Neuronal stem cell (in vitro differentiated cells): ENCODE results near the gene OR14J1.
"Not testable (repeated sequence)": the region's sequence is repeated elsewhere in the genome, so short reads cannot be mapped to it uniquely, and the experiment has no call there.

Experiments
- DNase-seq: peaks from one replicate; pipeline ENCODE4 v3.0.0-alpha.2; 2013; ENCODE audit warnings: low spot score
- H2AFZ ChIP-seq: one replicate; pipeline ENCODE4 v1.6.1; 2013; ENCODE audit warnings: mild to moderate bottlenecking, low read length, inconsistent platforms
- H2AK5ac ChIP-seq: 2 replicates; pipeline ENCODE4 v1.6.1; 2013; ENCODE audit warnings: low read depth, mild to moderate bottlenecking, inconsistent platforms, low read length, moderate library complexity, mixed read lengths
- H2BK120ac ChIP-seq: 2 replicates; pipeline ENCODE4 v1.6.1; 2013; ENCODE audit warnings: low read depth, mild to moderate bottlenecking, inconsistent platforms, low read length, moderate library complexity, mixed read lengths
- H2BK12ac ChIP-seq: one replicate; pipeline ENCODE4 v1.6.1; 2013; ENCODE audit warnings: low read length, inconsistent platforms
- H2BK15ac ChIP-seq: 2 replicates; pipeline ENCODE4 v1.6.1; 2013; ENCODE audit warnings: mild to moderate bottlenecking, low read length, inconsistent platforms, mixed read lengths
- H2BK5ac ChIP-seq: one replicate; pipeline ENCODE4 v1.6.1; 2013; ENCODE audit warnings: inconsistent platforms, mild to moderate bottlenecking, low read length, moderate library complexity
- H3K14ac ChIP-seq: one replicate; pipeline ENCODE4 v1.6.1; 2013; ENCODE audit warnings: low read length, inconsistent platforms
- H3K18ac ChIP-seq: 2 replicates; pipeline ENCODE4 v1.6.1; 2013; ENCODE audit warnings: low read length, inconsistent platforms
- H3K23ac ChIP-seq: 2 replicates; pipeline ENCODE4 v1.6.1; 2013; ENCODE audit warnings: low read depth, mild to moderate bottlenecking, mixed read lengths, low read length, inconsistent platforms; ENCODE audit not compliant: poor library complexity
- H3K27ac ChIP-seq: replicated peaks from 3 replicates; pipeline ENCODE4 v1.5.1; 2013; ENCODE audit warnings: low read length, inconsistent platforms
- H3K27me3 ChIP-seq, 3 experiments: 2 replicates each; pipeline ENCODE4 v1.6.1; 2013; ENCODE audit warnings: low read length in 3 of 3, mild to moderate bottlenecking in 2 of 3, inconsistent platforms in 1 of 3, low read depth in 1 of 3, mixed read lengths in 1 of 3, moderate library complexity in 1 of 3; ENCODE audit not compliant: control insufficient read depth in 3 of 3, insufficient read depth in 3 of 3
- H3K36me3 ChIP-seq, 2 donors: replicated peaks in 1 of 2; 2 replicates each; pipeline ENCODE4 v1.6.1; 2013; ENCODE audit warnings: low read length in 2 of 2; ENCODE audit not compliant: control insufficient read depth in 2 of 2, insufficient read depth in 2 of 2
- H3K4ac ChIP-seq: 2 replicates; pipeline ENCODE4 v1.6.1; 2013; ENCODE audit warnings: inconsistent platforms, mild to moderate bottlenecking, low read length, moderate library complexity
- H3K4me1 ChIP-seq, 2 donors: 1 replicate in 1 of 2; 2 replicates in 1 of 2; pipeline ENCODE4 v1.6.1; 2013; ENCODE audit warnings: low read length in 2 of 2, low read depth in 1 of 2; ENCODE audit not compliant: control insufficient read depth in 2 of 2, insufficient read depth in 1 of 2
- H3K4me2 ChIP-seq: one replicate; pipeline ENCODE4 v1.6.1; 2013; ENCODE audit warnings: mild to moderate bottlenecking, low read length, inconsistent platforms; ENCODE audit not compliant: insufficient read depth, poor library complexity, severe bottlenecking
- H3K4me3 ChIP-seq, 2 donors: 2 replicates each; pipeline ENCODE4 v1.5.1; 2013; ENCODE audit warnings: low read length in 2 of 2, mild to moderate bottlenecking in 2 of 2, inconsistent platforms in 1 of 2, moderate library complexity in 1 of 2
- H3K79me1 ChIP-seq: one replicate; pipeline ENCODE4 v1.6.1; 2013; ENCODE audit warnings: low read depth, mild to moderate bottlenecking, inconsistent platforms, low read length, moderate library complexity
- H3K9ac ChIP-seq: one replicate; pipeline ENCODE4 v1.6.1; 2013; ENCODE audit warnings: mild to moderate bottlenecking, low read depth, low read length, inconsistent platforms; ENCODE audit not compliant: poor library complexity
- H3K9me3 ChIP-seq, 2 donors: replicated peaks in 1 of 2; 2 replicates each; pipeline versions ENCODE3 to v1.6.1; 2013; ENCODE audit warnings: low read length in 2 of 2, mild to moderate bottlenecking in 2 of 2, inconsistent platforms in 1 of 2, low read depth in 1 of 2, mixed read lengths in 1 of 2, moderate library complexity in 1 of 2; ENCODE audit not compliant: control insufficient read depth in 2 of 2, insufficient read depth in 1 of 2
- H4K8ac ChIP-seq: one replicate; pipeline ENCODE4 v1.6.1; 2013; ENCODE audit warnings: low read depth, mild to moderate bottlenecking, inconsistent platforms, low read length, moderate library complexity
- H4K91ac ChIP-seq: one replicate; pipeline ENCODE4 v1.6.1; 2013; ENCODE audit warnings: low read length, low read depth, mild to moderate bottlenecking, inconsistent platforms; ENCODE audit not compliant: poor library complexity
- WGBS, 2 donors: extraction: QIAGEN DNeasy Blood & Tissue Kit; methylation state at CpG; one replicate each; pipeline ENCODE4 v1.1.7; 2013; ENCODE audit warnings: missing lambda C conversion rate in 2 of 2, mixed read lengths in 1 of 2; ENCODE audit not compliant: insufficient read length in 2 of 2, insufficient replicate concordance in 1 of 2; ENCODE audit errors: extremely low coverage in 2 of 2; 5-methylcytosine and 5-hydroxymethylcytosine counted together

The OR14J1 gene

DNA sequence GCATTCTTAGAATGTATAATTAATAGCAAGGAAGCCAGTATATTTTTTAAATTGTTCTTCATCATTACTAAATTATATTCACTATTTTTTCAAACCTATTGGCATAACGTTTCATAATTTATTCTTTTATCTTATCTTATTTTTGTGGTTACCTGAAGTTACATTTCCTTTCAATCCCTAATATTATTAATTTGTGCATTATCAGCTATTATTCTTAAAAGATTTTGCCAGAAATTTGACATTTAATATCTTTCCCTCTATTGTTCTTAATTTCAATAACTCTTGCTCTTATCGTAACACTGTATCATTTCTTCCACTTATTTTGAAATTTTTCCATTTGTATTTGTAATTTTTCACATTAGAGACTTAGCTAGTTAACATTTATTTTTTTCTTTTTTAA lies 18.4 kb downstream of the OR14J1 start:
- no peaks in the 10 kb centered on the region for H3K9me3 ChIP-seq
- no peak overlapping the region for H4K8ac ChIP-seq
- H2BK15ac ChIP-seq, result no peak overlapping the region
- no peak overlapping the region for H3K14ac ChIP-seq
- no peak overlapping the region for H3K4me3 ChIP-seq
- no peak for DNase-seq
- H2AK5ac ChIP-seq, result no peak overlapping the region
- H3K36me3 ChIP-seq, result no peaks in the 10 kb centered on the region
- H3K23ac ChIP-seq, result no peak overlapping the region
- H2BK5ac ChIP-seq, result no peak overlapping the region
- H3K4me2 ChIP-seq, result no peak overlapping the region
- no CpG with 5 or more reads among the region's 2 CpGs for WGBS, 2 donors
- no peak overlapping the region for H3K18ac ChIP-seq
- H2AFZ ChIP-seq, result no peak overlapping the region
- no peaks in the 10 kb centered on the region for H3K4me1 ChIP-seq
- H2BK120ac ChIP-seq, result no peak overlapping the region
- H4K91ac ChIP-seq, result no peak overlapping the region
- no peak overlapping the region for H3K9ac ChIP-seq
- H3K27ac ChIP-seq, result no peak overlapping the region
- H2BK12ac ChIP-seq, result no peak overlapping the region
- H3K27me3 ChIP-seq, result no peaks in the 10 kb centered on the region
- H3K4ac ChIP-seq, result no peak overlapping the region
- H3K79me1 ChIP-seq, result no peaks in the 10 kb centered on the region

DNA sequence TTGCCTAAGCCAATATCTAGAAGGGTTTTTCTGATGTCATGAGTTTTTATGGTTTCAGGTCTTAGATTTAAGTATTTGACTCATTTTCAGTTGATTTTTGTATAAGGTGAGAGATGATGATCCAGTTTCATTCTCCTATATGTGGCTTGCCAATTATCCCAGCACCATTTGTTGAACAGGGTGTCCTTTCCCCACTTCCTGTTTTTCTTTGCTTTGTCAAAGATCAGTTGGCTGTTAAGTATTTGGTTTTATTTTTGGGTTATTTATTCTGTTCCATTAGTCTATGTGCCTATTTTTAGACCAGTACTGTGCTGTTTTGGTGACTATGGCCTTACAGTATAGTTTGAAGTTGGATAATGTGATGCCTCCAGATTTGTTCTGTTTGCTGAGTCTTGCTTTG lies 21.8 kb downstream of the OR14J1 start:
- H3K4me2 ChIP-seq, H4K8ac ChIP-seq, H2BK120ac ChIP-seq, H3K23ac ChIP-seq, H2BK5ac ChIP-seq, H2AFZ ChIP-seq, H3K4me3 ChIP-seq, DNase-seq, H2BK15ac ChIP-seq, H2BK12ac ChIP-seq, H3K14ac ChIP-seq, H3K18ac ChIP-seq, H3K4ac ChIP-seq, H3K79me1 ChIP-seq, H2AK5ac ChIP-seq, H3K36me3 ChIP-seq, H3K27ac ChIP-seq, H4K91ac ChIP-seq, H3K4me1 ChIP-seq, H3K27me3 ChIP-seq, H3K9me3 ChIP-seq, H3K9ac ChIP-seq: not testable (repeated sequence)

DNA sequence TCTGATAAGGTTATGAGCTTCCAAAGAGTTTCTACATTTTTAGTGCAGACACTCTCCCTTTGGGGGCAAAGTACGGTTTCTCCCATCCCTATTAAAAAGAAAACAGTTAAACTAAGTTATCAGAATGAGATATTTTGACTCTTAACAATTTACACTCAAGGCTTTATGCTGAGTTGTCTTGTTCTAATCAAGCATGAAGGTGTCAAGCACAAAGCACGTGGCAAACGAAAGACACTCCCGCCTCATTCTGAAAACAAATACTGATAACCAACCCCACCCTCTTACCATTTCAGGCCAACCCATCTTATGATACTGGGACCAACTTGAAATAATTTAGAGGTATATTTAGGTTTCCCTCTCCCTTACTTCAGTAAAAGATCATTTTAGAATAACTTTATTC lies 24.3 kb downstream of the OR14J1 start:
- no peaks in the 10 kb centered on the region for H3K4me1 ChIP-seq
- H4K91ac ChIP-seq, result no peak overlapping the region
- H2BK12ac ChIP-seq, result no peak overlapping the region
- no peak overlapping the region for H3K4me3 ChIP-seq
- no peak for DNase-seq
- no peak overlapping the region for H3K4me2 ChIP-seq
- H3K9me3 ChIP-seq, result no peaks in the 10 kb centered on the region
- no peaks in the 10 kb centered on the region for H3K27me3 ChIP-seq
- H3K18ac ChIP-seq, result no peak overlapping the region
- no peak overlapping the region for H4K8ac ChIP-seq
- no peak overlapping the region for H3K9ac ChIP-seq
- no peak overlapping the region for H2AK5ac ChIP-seq
- no peak overlapping the region for H2AFZ ChIP-seq
- WGBS, 2 donors, result no CpG with 5 or more reads among the region's 4 CpGs
- H2BK5ac ChIP-seq, result no peak overlapping the region
- H3K27ac ChIP-seq, result no peak overlapping the region
- H2BK15ac ChIP-seq, result no peak overlapping the region
- H3K79me1 ChIP-seq, result no peaks in the 10 kb centered on the region
- H3K14ac ChIP-seq, result no peak overlapping the region
- no peak overlapping the region for H3K23ac ChIP-seq
- H2BK120ac ChIP-seq, result no peak overlapping the region
- H3K4ac ChIP-seq, result no peak overlapping the region
- no peaks in the 10 kb centered on the region for H3K36me3 ChIP-seq

DNA sequence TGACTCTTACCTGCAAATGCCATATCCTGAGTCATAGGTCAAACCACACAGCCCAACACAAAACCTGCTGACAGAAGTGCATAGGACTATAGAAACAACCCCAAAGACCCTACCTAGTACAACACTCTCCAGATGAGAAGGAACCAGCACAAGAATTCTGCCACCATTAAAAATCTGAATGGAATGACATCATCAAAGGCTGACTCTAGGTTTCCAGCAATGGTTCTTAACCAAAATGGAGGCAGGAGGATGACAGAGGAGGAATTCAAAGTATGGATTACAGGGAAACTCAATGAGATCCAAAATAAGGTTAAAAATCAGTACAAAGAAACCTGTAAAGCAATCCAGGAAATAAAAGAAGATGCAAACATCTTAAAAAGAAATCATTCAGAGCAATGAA lies 31.2 kb downstream of the OR14J1 start:
- Histone ChIP-seq H3K23ac (no peak overlapping the region), H2BK5ac (no peak overlapping the region), H3K4ac (no peak overlapping the region), H2BK15ac (no peak overlapping the region), H2BK120ac (no peak overlapping the region), H2AFZ (no peak overlapping the region), H4K91ac (no peak overlapping the region), H3K27me3 (no peaks in the 10 kb centered on the region), H3K9ac (no peak overlapping the region), H3K79me1 (no peaks in the 10 kb centered on the region), H3K18ac (no peak overlapping the region), H3K36me3 (no peaks in the 10 kb centered on the region), H3K4me1 (no peaks in the 10 kb centered on the region), H4K8ac (no peak overlapping the region), H3K14ac (no peak overlapping the region), H2AK5ac (no peak overlapping the region), H3K4me3 (no peak overlapping the region), H2BK12ac (no peak overlapping the region), H3K9me3 (no peaks in the 10 kb centered on the region), H3K27ac (no peak overlapping the region), H3K4me2 (no peak overlapping the region)
- no peak for DNase-seq
